Neutrophil (primary cell): Measurements from ENCODE around the gene SNX24.

ENCODE experiments used
- H3K27ac ChIP-seq: fragments of 200-600 bp; sonication (generic); 2 replicates; pipeline ENCODE4 v1.5.1; 2016; ENCODE audit warnings: mild to moderate bottlenecking, moderate library complexity
- H3K27me3 ChIP-seq: fragments of 200-600 bp; sonication (generic); 2 replicates; pipeline ENCODE4 v1.6.0; 2016; ENCODE audit warnings: mild to moderate bottlenecking
- H3K36me3 ChIP-seq: fragments of 200-600 bp; sonication (generic); 2 replicates; pipeline ENCODE4 v1.5.1; 2017
- H3K4me1 ChIP-seq, 2 experiments: fragments of 200-600 bp in 1 of 2; sonication (generic) in 1 of 2; 1 replicate in 1 of 2; 2 replicates in 1 of 2; pipeline versions ENCODE4 v1.5.1 to v1.6.1; 2013 to 2016; ENCODE audit warnings: low read depth in 1 of 2, low read length in 1 of 2, mild to moderate bottlenecking in 1 of 2, moderate library complexity in 1 of 2; ENCODE audit not compliant: control insufficient read depth in 1 of 2, insufficient read depth in 1 of 2
- H3K4me3 ChIP-seq, 2 experiments: fragments of 200-600 bp in 1 of 2; sonication (generic) in 1 of 2; 1 replicate in 1 of 2; 2 replicates in 1 of 2; pipeline ENCODE4 v1.5.1; 2013 to 2016; ENCODE audit warnings: low read depth in 1 of 2, low read length in 1 of 2, mild to moderate bottlenecking in 1 of 2, moderate library complexity in 1 of 2
- H3K9me3 ChIP-seq: fragments of 200-600 bp; sonication (generic); 2 replicates; pipeline ENCODE4 v1.5.1; 2016
- CTCF ChIP-seq: fragments of 200-600 bp; sonication (generic); IDR thresholded peaks from 2 replicates; pipeline ENCODE4 v1.5.1; 2016; ENCODE audit warnings: antibody characterized with exemption

Gene SNX24

DNA sequence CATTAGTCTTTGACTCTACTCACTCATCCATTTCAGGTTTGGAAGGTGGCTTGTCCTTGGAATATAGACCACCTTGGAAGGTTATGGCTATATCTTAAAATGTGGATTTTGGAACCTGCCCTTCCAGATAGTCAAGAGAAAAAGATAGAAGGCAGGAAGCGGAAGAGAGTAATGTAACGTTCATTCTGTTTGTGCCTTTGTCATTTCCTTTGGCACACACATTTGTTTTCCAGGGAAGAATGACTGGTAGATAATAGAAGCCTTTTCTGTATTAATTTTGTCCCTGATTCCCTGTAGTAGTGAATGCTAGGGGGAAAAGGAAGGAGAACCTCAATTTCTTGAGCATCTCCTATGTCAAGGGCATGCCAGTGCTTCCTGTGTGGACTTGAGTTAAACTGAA, 136.4 kb downstream of the SNX24 start:
- H3K27ac ChIP-seq = no peak overlapping the region
- no peaks in the 10 kb centered on the region for H3K36me3 ChIP-seq
- H3K27me3 ChIP-seq = no peaks in the 10 kb centered on the region
- H3K9me3 ChIP-seq = no peaks in the 10 kb centered on the region
- H3K4me3 ChIP-seq = no peak overlapping the region
- H3K4me1 ChIP-seq = no peaks in the 10 kb centered on the region
- TF ChIP-seq CTCF = no peak

DNA sequence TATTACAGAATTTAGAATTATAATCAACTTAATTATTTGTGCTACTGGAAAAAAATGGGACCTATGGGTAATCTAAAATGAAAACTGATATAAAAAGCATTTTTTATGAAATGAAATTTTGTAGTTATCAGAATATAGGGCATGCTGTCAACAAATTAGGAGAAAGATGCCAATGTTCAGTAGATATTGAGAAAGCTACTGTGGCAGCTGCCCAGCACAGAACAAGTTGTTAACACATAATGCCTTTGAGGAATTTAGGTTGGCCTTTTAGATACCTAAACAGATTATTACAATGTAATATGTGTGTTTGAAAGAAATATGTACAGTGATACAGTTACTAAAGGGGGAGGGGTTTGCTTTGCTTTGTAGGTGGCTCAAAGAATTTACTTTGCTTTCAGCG, 137.0 kb downstream of the SNX24 start:
- Histone ChIP-seq H3K36me3 (no peaks in the 10 kb centered on the region), H3K4me1 (no peaks in the 10 kb centered on the region), H3K9me3 (no peaks in the 10 kb centered on the region), H3K4me3 (no peak overlapping the region), H3K27me3 (no peaks in the 10 kb centered on the region), H3K27ac (no peak overlapping the region)
- no peak for TF ChIP-seq CTCF

GRCh38 chr5:122984425-122984824, 139.0 kb downstream of the SNX24 start:
- Histone ChIP-seq H3K4me3 (no peak overlapping the region), H3K27ac (no peak overlapping the region), H3K36me3 (no peaks in the 10 kb centered on the region), H3K9me3 (no peaks in the 10 kb centered on the region), H3K27me3 (no peaks in the 10 kb centered on the region), H3K4me1 (no peaks in the 10 kb centered on the region)
- no peak for TF ChIP-seq CTCF

- no peak overlapping the region for H3K4me3 ChIP-seq
- no peaks in the 10 kb centered on the region for H3K9me3 ChIP-seq
- TF ChIP-seq CTCF = no peak
- H3K27me3 ChIP-seq = no peaks in the 10 kb centered on the region
- no peaks in the 10 kb centered on the region for H3K36me3 ChIP-seq
- no peaks in the 10 kb centered on the region for H3K4me1 ChIP-seq
- no peak overlapping the region for H3K27ac ChIP-seq
These were observed 139.7 kb downstream of the SNX24 start for GRCh38 chr5:122985006-122985700.

DNA sequence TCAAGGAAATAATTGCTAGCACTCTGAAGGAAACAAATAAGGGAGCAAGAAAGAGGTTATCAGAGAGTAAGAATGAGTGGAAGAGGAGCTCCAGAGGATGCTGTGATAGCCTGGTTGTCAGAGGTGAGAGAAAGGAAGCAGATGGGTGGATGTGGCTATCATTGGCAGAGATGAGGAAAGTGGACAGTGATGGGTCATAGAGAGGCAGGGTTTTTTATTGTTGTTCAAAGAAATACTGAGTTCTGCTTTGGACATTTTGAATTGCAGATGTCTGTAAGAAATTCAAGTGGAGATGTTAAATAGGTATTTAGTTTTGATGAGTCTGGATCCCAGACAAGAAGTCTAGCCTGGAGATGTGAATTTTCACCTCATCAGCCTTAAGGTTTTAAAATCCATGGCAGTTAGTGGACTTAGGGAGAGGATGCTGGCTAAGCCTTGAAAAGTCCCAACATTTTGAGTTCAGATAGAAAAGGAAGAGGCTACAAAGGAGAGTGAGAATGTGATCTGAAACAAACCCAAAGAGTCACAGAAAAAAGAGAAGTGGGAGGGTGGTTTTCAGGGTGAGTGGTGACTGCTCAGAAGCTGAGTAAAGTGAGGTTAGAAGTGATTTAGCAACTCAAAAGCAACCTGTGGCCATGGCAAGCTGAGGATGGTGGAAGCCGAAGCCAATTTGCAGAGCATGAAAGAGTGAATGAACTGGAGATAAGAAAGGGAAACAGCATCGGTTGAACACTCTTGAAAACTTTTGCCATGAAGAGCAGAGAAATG, 140.7 kb downstream of the SNX24 start:
- H3K4me3 ChIP-seq = no peak overlapping the region
- no peaks in the 10 kb centered on the region for H3K9me3 ChIP-seq
- no peaks in the 10 kb centered on the region for H3K4me1 ChIP-seq
- H3K27me3 ChIP-seq = no peaks in the 10 kb centered on the region
- no peaks in the 10 kb centered on the region for H3K36me3 ChIP-seq
- TF ChIP-seq CTCF = no peak
- no peak overlapping the region for H3K27ac ChIP-seq
